HG02642 (cell line): ENCODE results near the gene PHTF1.
"Not testable (repeated sequence)": the region's sequence is repeated elsewhere in the genome, so short reads cannot be mapped to it uniquely, and the experiment has no call there.

Source experiments
- ATAC-seq: cut with Tn5 transposase; IDR thresholded peaks from one replicate; pipeline ENCODE4 v1.9.1; 2021; ENCODE audit warnings: mild to moderate bottlenecking; ENCODE audit not compliant: unreplicated experiment, poor library complexity

Gene PHTF1

GRCh38 chr1:113742515-113742914, 16.8 kb downstream of the PHTF1 start:
- peak; percentile 65 for ATAC-seq

- ATAC-seq, result no peak
Observed at GRCh38 chr1:113734357-113735055, 24.8 kb downstream of the PHTF1 start.

GRCh38 chr1:113732802-113733201, 26.5 kb downstream of the PHTF1 start:
- no peak for ATAC-seq

DNA sequence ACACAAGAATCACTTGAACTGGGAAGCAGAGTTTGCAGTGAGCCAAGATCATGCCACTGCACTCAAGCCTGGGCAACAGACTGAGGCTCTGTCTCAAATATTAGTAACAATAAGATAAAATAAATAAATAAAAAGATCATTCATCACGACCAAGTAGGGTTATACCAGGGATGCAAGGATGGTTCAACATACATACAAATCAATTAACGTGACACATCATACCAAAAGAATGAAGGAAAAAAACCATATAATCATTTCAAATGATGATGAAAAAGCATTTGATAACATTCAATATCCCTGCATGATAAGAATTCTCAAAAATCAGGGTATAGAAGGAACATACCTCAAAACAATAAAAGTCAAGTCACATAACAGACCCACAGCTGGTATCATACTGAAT, 38.3 kb downstream of the PHTF1 start:
- no peak for ATAC-seq

DNA sequence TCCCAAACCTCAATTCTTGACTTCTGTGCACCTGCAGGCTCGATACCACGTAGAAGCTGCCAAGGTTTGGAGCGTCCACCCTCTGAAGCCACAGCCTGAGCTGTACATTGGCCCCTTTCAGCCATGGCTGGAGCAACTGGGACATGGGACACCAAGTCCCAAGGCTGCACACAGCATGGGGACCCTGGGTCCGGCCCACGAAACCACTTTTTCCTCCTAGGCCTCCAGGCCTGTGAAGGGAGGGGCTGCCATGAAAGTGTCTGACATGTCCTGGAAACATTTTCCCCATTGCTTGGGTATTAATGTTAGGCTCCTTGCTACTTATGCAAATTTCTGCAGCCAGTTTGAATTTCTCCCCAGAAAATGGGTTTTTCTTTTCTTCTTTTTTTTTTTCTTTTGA, 40.7 kb downstream of the PHTF1 start:
- ATAC-seq, result not testable (repeated sequence)

GRCh38 chr1:113717506-113717905, 41.8 kb downstream of the PHTF1 start:
- not testable (repeated sequence) for ATAC-seq

DNA sequence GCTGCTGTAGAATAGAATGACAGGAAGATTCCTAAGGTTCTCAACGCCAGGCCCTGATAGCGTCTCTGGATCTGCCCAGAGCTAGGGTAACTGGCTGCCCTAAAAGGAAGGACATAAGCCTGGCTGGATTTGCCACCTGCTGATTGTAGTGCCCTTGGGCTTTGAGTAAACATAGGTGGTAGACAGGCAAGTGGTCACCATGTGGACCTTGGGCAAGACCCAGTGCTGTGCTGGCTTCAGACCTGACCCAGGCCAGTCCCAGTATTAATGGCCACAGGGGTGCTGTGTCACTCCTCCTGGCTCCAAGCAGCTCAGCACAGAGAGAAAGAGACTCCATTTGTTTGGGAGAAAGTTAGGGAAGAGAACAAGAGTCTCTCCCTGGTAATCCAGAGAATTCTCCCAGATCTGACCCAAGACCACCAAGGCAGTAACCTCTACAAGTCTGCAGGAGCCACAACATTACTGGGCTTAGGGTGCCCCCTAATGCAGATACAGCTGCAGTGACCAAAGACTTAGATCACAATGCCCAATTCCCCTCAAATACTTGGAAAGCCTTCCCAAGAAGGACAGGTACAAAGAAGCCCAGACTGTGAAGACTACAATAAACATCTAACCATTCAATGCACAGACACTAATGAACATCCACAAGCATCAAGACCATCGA, 44.5 kb downstream of the PHTF1 start:
- no peak for ATAC-seq

GRCh38 chr1:113701429-113701828, 57.9 kb downstream of the PHTF1 start:
- no peak for ATAC-seq

GRCh38 chr1:113694910-113695309, 64.4 kb downstream of the PHTF1 start:
- ATAC-seq, result no peak

DNA sequence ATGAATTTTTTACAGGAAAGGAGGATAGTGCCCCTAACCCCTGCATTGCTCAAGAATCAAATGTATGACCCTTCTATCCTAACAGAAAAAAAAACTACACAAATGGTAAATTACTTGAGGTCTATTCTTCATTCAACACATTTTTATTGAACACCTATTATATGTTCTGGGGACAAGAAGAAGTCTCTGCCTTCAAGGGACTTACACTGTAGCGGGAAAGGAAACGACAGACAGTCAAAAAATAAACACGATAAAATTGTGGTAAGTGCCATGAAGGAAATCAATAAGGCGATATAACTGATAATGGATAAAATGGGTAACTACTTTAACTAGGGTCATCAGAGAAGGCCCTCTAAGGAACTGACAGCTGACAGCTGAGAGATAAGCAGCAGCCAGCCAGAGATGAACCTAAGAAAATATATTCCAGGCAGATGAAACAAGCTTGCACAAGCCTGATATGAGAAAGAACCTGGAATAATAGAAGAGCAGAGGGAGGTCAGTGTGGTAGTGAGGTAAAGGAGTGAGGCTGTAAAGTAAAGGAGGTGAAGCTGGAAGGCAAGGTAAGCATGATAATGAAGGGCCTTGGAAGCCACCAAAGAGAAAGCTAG, 66.4 kb downstream of the PHTF1 start:
- ATAC-seq, result no peak

DNA sequence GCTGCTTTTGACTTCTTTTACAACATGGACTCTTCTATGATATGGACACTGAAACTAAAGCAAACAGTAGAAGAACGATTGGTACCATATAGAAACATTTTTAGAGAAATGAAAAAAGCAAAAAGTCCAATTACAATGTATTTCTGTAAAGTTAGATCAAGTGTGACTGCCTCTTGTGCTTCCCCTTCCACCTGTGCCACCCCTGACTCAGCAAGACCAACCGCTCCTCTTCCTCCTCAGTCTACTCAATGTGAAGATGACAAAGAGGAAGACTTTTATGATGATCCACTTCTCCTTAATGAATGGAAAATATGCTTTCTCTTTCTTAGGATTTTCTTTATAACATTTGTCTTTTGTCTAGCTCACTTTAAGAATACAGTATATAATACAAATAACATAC, 66.9 kb downstream of the PHTF1 start:
- no peak for ATAC-seq

DNA sequence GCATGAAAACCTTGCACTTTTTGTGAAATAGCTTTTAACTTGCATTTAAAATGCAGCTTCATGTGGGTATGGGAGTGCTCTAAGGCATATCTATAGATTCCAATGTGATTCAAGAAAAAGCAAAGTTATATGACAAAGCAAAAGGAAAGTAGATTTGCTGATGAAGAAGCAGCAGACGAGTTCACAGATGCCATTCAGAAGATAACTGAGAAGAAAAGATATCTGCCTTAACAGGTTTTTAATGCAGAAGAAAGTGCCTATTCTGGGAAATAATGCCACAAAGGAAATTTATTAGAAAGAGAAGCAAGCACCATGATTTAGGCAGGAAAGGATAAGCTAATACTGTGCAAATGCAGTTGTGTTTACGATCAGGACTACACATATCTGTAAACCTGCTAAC, 68.1 kb downstream of the PHTF1 start:
- ATAC-seq, result no peak

GRCh38 chr1:113686891-113687618, 72.2 kb downstream of the PHTF1 start:
- ATAC-seq, result no peak

GRCh38 chr1:113684153-113684541, 75.1 kb downstream of the PHTF1 start:
- ATAC-seq, result no peak

DNA sequence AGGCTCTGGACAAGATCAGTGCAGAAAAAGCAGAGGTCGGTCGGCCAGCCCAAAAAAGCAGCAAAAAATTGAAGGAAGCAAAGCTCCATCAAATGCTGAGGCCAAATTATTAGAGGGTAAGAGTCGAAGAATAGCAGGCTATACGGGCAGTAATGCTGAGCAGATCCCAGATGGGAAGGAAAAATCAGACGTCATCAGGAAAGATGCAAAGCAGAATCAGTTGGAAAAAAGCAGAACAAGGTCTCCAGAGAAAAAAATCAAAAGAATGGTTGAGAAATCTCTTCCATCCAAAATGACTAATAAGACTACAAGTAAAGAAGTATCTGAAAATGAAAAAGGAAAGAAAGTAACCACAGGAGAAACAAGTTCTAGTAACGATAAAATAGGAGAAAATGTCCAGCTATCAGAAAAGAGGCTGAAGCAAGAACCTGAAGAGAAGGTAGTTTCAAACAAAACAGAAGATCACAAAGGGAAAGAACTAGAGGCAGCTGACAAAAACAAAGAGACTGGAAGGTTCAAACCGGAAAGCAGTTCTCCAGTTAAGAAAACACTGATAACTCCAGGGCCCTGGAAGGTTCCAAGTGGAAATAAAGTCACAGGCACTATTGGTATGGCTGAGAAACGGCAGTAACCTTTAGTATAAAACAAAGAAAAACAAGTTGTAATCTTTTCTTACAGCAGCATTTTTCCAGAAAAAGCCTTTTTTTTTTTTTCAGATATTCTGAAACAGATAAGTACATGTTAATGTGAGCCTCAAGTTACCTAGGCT, 75.7 kb downstream of the PHTF1 start:
- no peak for ATAC-seq

DNA sequence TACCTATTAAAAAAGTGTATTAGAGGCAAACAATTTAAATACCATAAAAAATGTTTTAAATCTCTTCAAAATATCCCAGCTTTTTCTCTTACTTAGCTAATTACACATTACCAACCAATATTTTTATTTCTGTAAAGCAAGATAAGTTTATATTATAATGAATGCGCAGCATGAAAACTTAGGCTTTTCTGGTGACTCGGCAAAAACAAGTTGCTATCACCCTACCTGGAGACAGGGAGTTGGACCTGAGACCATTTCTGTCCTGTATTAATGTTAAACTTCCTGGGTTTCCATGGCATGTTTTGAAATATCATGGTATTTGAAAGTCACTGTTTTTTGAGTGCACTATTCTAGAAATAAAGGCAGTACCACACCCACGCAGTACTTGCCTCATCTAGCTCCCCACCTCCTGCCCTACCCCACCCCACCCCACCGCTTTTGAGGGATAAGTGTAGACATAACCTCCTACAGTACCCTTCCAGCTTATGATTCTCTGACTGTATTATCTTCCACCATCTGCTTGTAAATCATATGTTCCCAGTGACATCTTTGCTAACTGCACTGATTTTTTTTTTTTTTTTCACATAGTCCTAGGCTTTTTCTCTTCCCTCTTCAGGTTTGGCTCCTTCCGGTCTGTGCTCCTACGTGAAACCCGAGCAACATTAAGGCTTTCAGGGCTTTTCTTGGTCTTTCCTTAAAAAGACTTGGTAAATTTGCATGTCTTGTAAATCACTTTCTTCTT, 77.5 kb downstream of the PHTF1 start:
- ATAC-seq, result no peak

GRCh38 chr1:113678159-113678469, 81.2 kb downstream of the PHTF1 start:
- ATAC-seq, result no peak

GRCh38 chr1:113677250-113678158, 81.8 kb downstream of the PHTF1 start:
- no peak for ATAC-seq

DNA sequence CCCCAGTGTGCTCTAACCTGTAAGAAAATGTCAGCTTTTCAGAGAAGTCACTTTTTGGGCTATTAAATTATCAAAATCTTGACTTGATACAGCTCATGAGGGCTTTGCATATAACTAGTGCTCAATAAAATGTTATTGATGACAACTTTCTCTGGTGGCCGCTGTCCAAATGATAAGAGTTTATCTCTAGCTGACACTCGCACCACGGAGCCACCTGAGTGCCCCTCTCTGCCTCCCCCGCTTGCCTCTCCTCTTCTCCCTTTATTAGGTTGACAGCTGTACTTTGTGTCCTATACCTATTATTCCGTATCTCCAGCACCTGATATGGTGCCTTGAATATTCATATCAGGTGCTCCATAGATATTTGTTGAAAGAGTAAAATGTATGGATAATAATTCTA, 82.8 kb downstream of the PHTF1 start:
- ATAC-seq, result no peak
